Stomach (tissue), 9 donors: ENCODE results near the gene FAM180B. TPM values are rescaled to one million over a fixed set of nuclear protein-coding genes. Genes with fewer than 3 reads are reported as not detected.
"Not testable (repeated sequence)": the region's sequence is repeated elsewhere in the genome, so short reads cannot be mapped to it uniquely, and the experiment has no call there.

ENCODE experiments used
- DNase-seq, 2 donors: peaks; one replicate each; pipeline versions ENCODE4 v3.0.0 to v3.0.0-alpha.2; 2013 to 2019
- H3K27ac ChIP-seq, 5 donors: fragments of 200-600 bp in 4 of 5; sonication (generic) in 4 of 5; one replicate each; pipeline ENCODE4 v1.5.1; 2013 to 2019; ENCODE audit warnings: mild to moderate bottlenecking in 1 of 5, moderate library complexity in 1 of 5
- H3K27me3 ChIP-seq, 3 donors: fragments of 200-600 bp; sonication (generic); one replicate each; pipeline ENCODE4 v1.5.1; 2017 to 2019; ENCODE audit warnings: mixed run types in 1 of 3
- H3K36me3 ChIP-seq, 4 donors: fragments of 200-600 bp; sonication (generic); 1 replicate in 3 of 4; 2 replicates in 1 of 4; pipeline ENCODE4 v1.5.1; 2016 to 2019
- H3K4me1 ChIP-seq, 4 donors: fragments of 200-600 bp; sonication (generic); one replicate each; pipeline ENCODE4 v1.5.1; 2016 to 2019
- H3K4me3 ChIP-seq, 4 donors: fragments of 200-600 bp; sonication (generic) in 3 of 4; one replicate each; pipeline ENCODE4 v1.5.1; 2016 to 2019; ENCODE audit warnings: mild to moderate bottlenecking in 1 of 4
- H3K9me3 ChIP-seq, 4 donors: fragments of 200-600 bp; sonication (generic); one replicate each; pipeline ENCODE4 v1.5.1; 2016 to 2019
- EP300 ChIP-seq: sonication (generic); formaldehyde crosslinking; IDR thresholded peaks from one replicate; pipeline ENCODE4 v1.6.1; 2017; ENCODE audit warnings: antibody characterized with exemption
- POLR2A ChIP-seq, 4 donors: fragments of 450-650 bp; IDR thresholded peaks; one replicate each; pipeline ENCODE4 v1.6.1; 2016; ENCODE audit warnings: antibody characterized with exemption in 4 of 4, control low read depth in 2 of 4, mild to moderate bottlenecking in 1 of 4, moderate library complexity in 1 of 4
- POLR2AphosphoS5 ChIP-seq, 3 donors: sonication (generic); formaldehyde crosslinking; IDR thresholded peaks; one replicate each; pipeline ENCODE4 v1.6.1; 2016; ENCODE audit warnings: antibody characterized with exemption in 3 of 3
- WGBS, 5 donors: extraction: QIAGEN DNeasy Blood & Tissue Kit in 3 of 5; methylation state at CpG; one replicate each; pipeline versions ENCODE4 v1.1.5 to v1.1.7; 2013 to 2018; 5-methylcytosine and 5-hydroxymethylcytosine counted together
- intact Hi-C: fragments of 100-400 bp; cut with DNase I; formaldehyde crosslinking; loops from one replicate; pipeline ENCODE4 v1.15.1; 2023; ENCODE audit warnings: low total_unique reads
- polyA plus RNA-seq, 3 donors: library from polyadenylated mRNA; stranded (reverse); fragments of 200-250 nt; gene quantifications; one replicate each; pipeline ENCODE4 v1.2.3, GENCODE V29; 2013
- total RNA-seq, 5 donors: library from RNA; depleted of rRNA; stranded (reverse); fragments of >200 nt; gene quantifications; one replicate each; pipeline versions ENCODE4 v1.1.0 to v1.2.3, GENCODE V29; 2014 to 2016
- TF ChIP-seq, protein P1 (sequence below), 7 experiments: fragments of 450-650 bp in 4 of 7; fragments of 200-600 bp in 3 of 7; sonication (generic) in 3 of 7; IDR thresholded peaks; one replicate each; pipeline ENCODE4 v1.5.1; 2016 to 2019; ENCODE audit warnings: antibody characterized with exemption in 7 of 7, control low read depth in 2 of 7, mild to moderate bottlenecking in 1 of 7
- donor health status: healthy with polysubstance abuse.
- donor health status: Bipolar disorder and iron deficiency.
- donor health status: healthy.

FAM180B gene
- total and polyA plus RNA-seq, 8 donors, result 0.37 to 1.2 TPM; not detected in 6

DNA sequence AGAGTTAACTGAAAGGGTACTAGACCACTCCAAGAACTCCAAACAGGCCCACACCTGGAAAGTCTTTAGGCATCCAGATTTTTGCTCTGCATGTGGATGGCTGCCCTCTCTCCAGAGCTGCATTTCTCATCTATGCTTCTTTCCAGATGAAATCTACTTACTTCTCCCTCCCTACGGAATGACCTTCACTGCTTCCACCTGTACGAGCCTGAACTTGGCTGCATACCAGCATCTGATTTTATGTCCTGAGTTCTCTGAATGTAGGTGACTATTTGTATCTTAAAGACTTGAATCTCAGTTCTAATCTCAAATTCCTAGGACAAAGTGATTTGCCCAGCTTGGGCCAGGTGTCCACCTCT is 46.8 kb upstream of the FAM180B start:
- TF ChIP-seq POLR2A (IDR thresholded peaks at IDR 0.05) (no peak), POLR2AphosphoS5 (IDR thresholded peaks at IDR 0.05) (no peak), EP300 (no peak)
- TF ChIP-seq, protein P1, sequence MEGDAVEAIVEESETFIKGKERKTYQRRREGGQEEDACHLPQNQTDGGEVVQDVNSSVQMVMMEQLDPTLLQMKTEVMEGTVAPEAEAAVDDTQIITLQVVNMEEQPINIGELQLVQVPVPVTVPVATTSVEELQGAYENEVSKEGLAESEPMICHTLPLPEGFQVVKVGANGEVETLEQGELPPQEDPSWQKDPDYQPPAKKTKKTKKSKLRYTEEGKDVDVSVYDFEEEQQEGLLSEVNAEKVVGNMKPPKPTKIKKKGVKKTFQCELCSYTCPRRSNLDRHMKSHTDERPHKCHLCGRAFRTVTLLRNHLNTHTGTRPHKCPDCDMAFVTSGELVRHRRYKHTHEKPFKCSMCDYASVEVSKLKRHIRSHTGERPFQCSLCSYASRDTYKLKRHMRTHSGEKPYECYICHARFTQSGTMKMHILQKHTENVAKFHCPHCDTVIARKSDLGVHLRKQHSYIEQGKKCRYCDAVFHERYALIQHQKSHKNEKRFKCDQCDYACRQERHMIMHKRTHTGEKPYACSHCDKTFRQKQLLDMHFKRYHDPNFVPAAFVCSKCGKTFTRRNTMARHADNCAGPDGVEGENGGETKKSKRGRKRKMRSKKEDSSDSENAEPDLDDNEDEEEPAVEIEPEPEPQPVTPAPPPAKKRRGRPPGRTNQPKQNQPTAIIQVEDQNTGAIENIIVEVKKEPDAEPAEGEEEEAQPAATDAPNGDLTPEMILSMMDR (IDR thresholded peaks at IDR 0.05), result no peak
- WGBS, 5 donors, result 27 to 51% (median 37%) methylated on average over 2 of the region's 2 CpGs
- Histone ChIP-seq H3K27me3 (no peaks in the 10 kb centered on the region), H3K4me1 (peaks cover 33 to 96% (median 69%) of the 10 kb centered on the region in 4 donors), H3K36me3 (peaks cover 0 to 14% (median 6%) of the 10 kb centered on the region in 4 donors), H3K9me3 (no peaks in the 10 kb centered on the region), H3K27ac (peak overlapping the region in 2 of 5 donors; percentile 55 to 63), H3K4me3 (no peak overlapping the region)
- intact Hi-C loops, result no loop called here
- peak in 1 of 2 donors; percentile 47 for DNase-seq

DNA sequence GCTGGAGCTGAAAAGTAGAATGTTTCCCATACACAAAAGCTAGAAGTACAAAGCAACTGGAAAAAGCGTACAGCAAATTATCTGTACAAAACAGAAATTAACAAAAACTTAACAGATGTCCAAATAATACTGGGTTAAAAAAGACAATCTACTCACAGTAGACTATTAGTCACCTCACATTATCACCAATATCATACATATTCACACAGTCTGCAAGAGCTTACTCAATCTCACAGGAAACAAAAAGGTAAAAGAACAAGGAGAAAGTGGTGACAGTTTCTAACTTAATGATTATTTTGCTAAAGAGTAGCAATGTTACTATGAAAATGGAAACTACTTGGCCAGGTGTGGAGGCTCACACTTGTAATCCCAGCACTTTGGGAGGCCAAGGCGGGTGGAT is 45.4 kb upstream of the FAM180B start:
- 92 to 98% (median 93%) methylated on average over 2 of the region's 2 CpGs for WGBS, 5 donors
- Histone ChIP-seq H3K27ac (peak overlapping the region in 2 of 5 donors; percentile 31 to 63), H3K27me3 (no peaks in the 10 kb centered on the region), H3K4me3 (no peak overlapping the region), H3K36me3 (peaks cover 0 to 4% (median 3%) of the 10 kb centered on the region in 4 donors), H3K9me3 (no peaks in the 10 kb centered on the region), H3K4me1 (peaks cover 33 to 94% (median 67%) of the 10 kb centered on the region in 4 donors)
- intact Hi-C loops, result no loop called here
- no peak for TF ChIP-seq POLR2A (IDR thresholded peaks at IDR 0.05)
- TF ChIP-seq POLR2AphosphoS5 (IDR thresholded peaks at IDR 0.05), result no peak
- TF ChIP-seq, protein P1 (IDR thresholded peaks at IDR 0.05), result no peak
- no peak for TF ChIP-seq EP300
- DNase-seq, result no peak

- H3K4me1 ChIP-seq, result peaks cover 21 to 90% (median 68%) of the 10 kb centered on the region in 4 donors
- no peak for DNase-seq
- H3K4me3 ChIP-seq, result no peak overlapping the region
- no peak for TF ChIP-seq POLR2A (IDR thresholded peaks at IDR 0.05)
- TF ChIP-seq, protein P1 (IDR thresholded peaks at IDR 0.05), result no peak
- TF ChIP-seq EP300, result no peak
- no peak for TF ChIP-seq POLR2AphosphoS5 (IDR thresholded peaks at IDR 0.05)
- H3K27me3 ChIP-seq, result no peaks in the 10 kb centered on the region
- H3K36me3 ChIP-seq, result peaks cover 0 to 4% (median 1%) of the 10 kb centered on the region in 4 donors
- 93 to 97% (median 96%) methylated on average over 6 of the region's 6 CpGs for WGBS, 5 donors
- intact Hi-C loops, result no loop called here
- H3K9me3 ChIP-seq, result no peaks in the 10 kb centered on the region
- no peak overlapping the region for H3K27ac ChIP-seq
Measured at GRCh38 chr11:47545298-47545697, 41.2 kb upstream of the FAM180B start.

DNA sequence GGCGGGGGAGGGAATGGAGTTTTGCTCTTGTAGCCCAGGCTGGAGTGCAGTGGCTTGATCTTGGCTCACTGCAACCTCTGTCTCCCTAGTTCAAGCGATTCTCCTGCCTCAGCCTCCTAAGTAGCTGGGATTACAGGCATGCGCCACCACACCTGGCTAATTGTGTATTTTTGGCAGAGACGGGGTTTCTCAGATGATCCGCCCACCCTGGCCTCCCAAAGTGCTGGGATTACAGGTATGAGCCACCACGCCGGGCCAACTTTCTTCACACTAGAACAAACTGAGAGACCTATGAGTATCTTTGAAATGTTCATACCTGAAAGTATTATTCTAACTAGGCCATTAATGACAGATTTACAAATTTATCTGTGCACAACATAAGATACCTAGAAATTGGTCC is 40.2 kb upstream of the FAM180B start:
- H3K36me3 ChIP-seq, H3K9me3 ChIP-seq, H3K27ac ChIP-seq, DNase-seq, H3K4me3 ChIP-seq, intact Hi-C loops, H3K27me3 ChIP-seq: not testable (repeated sequence)
- H3K4me1 ChIP-seq, result peaks cover 16 to 90% (median 68%) of the 10 kb centered on the region in 4 donors
- WGBS, 5 donors, result 81 to 98% (median 96%) methylated on average over 7 of the region's 7 CpGs

DNA sequence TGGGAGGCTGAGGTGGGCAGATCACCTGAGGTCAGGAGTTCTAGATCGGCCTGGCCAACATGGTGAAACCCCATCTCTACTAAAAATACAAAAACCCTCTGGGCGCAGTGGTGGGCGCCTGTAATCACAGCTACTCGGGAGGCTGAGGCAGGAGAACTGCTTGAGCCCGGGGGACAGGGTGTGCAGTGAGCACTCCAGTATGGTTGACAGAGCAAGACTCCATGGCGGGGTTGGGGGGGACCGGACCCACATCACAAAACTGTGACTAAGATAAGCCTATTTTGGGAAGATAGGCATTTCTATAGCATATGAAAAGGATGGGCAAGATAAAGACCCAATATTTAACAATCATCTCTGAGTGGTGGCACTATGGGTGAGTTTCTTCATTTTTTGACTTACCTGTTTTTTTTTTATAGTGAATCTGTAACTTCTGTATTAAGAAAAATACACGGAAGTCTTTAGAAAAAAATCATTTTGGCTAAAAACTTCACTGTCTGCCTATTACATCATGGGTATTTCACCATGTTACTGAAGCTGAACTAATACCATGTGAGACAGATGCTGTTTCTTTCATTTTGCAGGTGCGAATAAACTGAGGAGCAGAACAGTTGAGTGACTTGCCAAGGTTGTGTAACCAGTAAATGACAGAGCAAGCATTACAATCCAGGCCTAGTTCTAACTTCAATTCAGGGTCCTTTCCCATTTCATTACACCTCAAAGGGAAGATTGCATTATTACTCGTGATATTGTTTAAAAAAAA is 36.0 kb upstream of the FAM180B start:
- WGBS, 5 donors, result 76 to 87% (median 85%) methylated on average over 10 of the region's 10 CpGs
- Histone ChIP-seq H3K36me3 (peaks cover 0 to 4% (median 0%) of the 10 kb centered on the region in 4 donors), H3K27ac (peak overlapping the region in 2 of 5 donors; percentile 93 to 97), H3K4me1 (peaks cover 24 to 70% (median 55%) of the 10 kb centered on the region in 4 donors), H3K4me3 (peak overlapping the region in 2 of 4 donors; percentile 99), H3K27me3 (no peaks in the 10 kb centered on the region), H3K9me3 (no peaks in the 10 kb centered on the region)
- DNase-seq, result no peak
- TF ChIP-seq, protein P1 (IDR thresholded peaks at IDR 0.05), result no peak
- TF ChIP-seq EP300 (no peak), POLR2A (IDR thresholded peaks at IDR 0.05) (no peak), POLR2AphosphoS5 (IDR thresholded peaks at IDR 0.05) (no peak)
- intact Hi-C loops, result no loop called here
